ENCODE measurements around the gene TRMU.
"Not testable (repeated sequence)": the region's sequence is repeated elsewhere in the genome, so short reads cannot be mapped to it uniquely, and the experiment has no call there.

The TRMU gene

DNA sequence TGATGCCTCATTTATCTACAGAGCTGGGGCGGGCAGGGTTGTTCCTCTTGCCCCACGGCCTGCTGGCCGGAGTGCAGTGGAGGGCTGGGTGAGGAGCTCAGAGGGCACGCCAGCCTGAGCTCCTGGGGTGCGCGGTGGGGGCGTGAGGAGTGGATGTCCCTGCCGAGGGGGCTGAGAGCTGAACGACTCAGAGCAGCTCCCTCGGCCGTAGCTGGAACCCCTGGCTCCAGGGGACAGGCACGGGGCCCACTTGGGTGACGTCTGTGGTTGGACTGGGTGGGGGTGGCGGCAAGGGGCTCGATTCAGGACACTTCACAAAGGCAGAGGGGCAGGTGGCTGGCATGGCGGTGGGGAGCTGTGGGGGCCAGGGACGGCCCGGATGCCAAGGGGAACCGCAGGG, 62.4 kb downstream of the TRMU start:
- Histone ChIP-seq H3K27ac (ENCODE audit: low read length) (no peak overlapping the region), H3K36me3 (ENCODE audit: control insufficient read depth in 1 of 2, insufficient read depth in 2 of 2, low read length in 2 of 2) (no peaks in the 10 kb centered on the region), H3K4me3 (ENCODE audit: low read depth in 1 of 2, low read length in 2 of 2) (no peak overlapping the region), H3K4me1 (ENCODE audit: control insufficient read depth in 1 of 2, insufficient read depth in 2 of 2, low read length in 2 of 2) (no peaks in the 10 kb centered on the region), H3K9me3 (ENCODE audit: control insufficient read depth in 1 of 2, low read length in 2 of 2) (no peaks in the 10 kb centered on the region), H3K27me3 (ENCODE audit: low read depth, low read length) (no peaks in the 10 kb centered on the region)

GRCh38 chr22:46399251-46400024, 63.9 kb downstream of the TRMU start:
- no peak overlapping the region for H3K27ac ChIP-seq (ENCODE audit: low read length)
- H3K9me3 ChIP-seq (ENCODE audit: control insufficient read depth in 1 of 2, low read length in 2 of 2), result no peaks in the 10 kb centered on the region
- no peaks in the 10 kb centered on the region for H3K4me1 ChIP-seq (ENCODE audit: control insufficient read depth in 1 of 2, insufficient read depth in 2 of 2, low read length in 2 of 2)
- no peak overlapping the region for H3K4me3 ChIP-seq (ENCODE audit: low read depth in 1 of 2, low read length in 2 of 2)
- no peaks in the 10 kb centered on the region for H3K36me3 ChIP-seq (ENCODE audit: control insufficient read depth in 1 of 2, insufficient read depth in 2 of 2, low read length in 2 of 2)
- H3K27me3 ChIP-seq (ENCODE audit: low read depth, low read length), result no peaks in the 10 kb centered on the region

- Histone ChIP-seq H3K4me3 (ENCODE audit: low read depth in 1 of 2, low read length in 2 of 2) (no peak overlapping the region), H3K27me3 (ENCODE audit: low read depth, low read length) (no peaks in the 10 kb centered on the region), H3K36me3 (ENCODE audit: control insufficient read depth in 1 of 2, insufficient read depth in 2 of 2, low read length in 2 of 2) (no peaks in the 10 kb centered on the region), H3K27ac (ENCODE audit: low read length) (no peak overlapping the region), H3K4me1 (ENCODE audit: control insufficient read depth in 1 of 2, insufficient read depth in 2 of 2, low read length in 2 of 2) (no peaks in the 10 kb centered on the region), H3K9me3 (ENCODE audit: control insufficient read depth in 1 of 2, low read length in 2 of 2) (no peaks in the 10 kb centered on the region)
Measured at GRCh38 chr22:46401370-46401769, 65.9 kb downstream of the TRMU start.

- Histone ChIP-seq H3K9me3 (ENCODE audit: control insufficient read depth in 1 of 2, low read length in 2 of 2) (no peaks in the 10 kb centered on the region), H3K36me3 (ENCODE audit: control insufficient read depth in 1 of 2, insufficient read depth in 2 of 2, low read length in 2 of 2) (no peaks in the 10 kb centered on the region), H3K27ac (ENCODE audit: low read length) (no peak overlapping the region), H3K27me3 (ENCODE audit: low read depth, low read length) (no peaks in the 10 kb centered on the region), H3K4me3 (ENCODE audit: low read depth in 1 of 2, low read length in 2 of 2) (no peak overlapping the region), H3K4me1 (ENCODE audit: control insufficient read depth in 1 of 2, insufficient read depth in 2 of 2, low read length in 2 of 2) (no peaks in the 10 kb centered on the region)
Measured at GRCh38 chr22:46402505-46402904, 67.0 kb downstream of the TRMU start.

- not testable (repeated sequence) for H3K4me1 ChIP-seq (ENCODE audit: control insufficient read depth in 1 of 2, insufficient read depth in 2 of 2, low read length in 2 of 2); H3K4me3 ChIP-seq (ENCODE audit: low read depth in 1 of 2, low read length in 2 of 2); H3K9me3 ChIP-seq (ENCODE audit: control insufficient read depth in 1 of 2, low read length in 2 of 2)
Measured at GRCh38 chr22:46403880-46404279, 68.4 kb downstream of the TRMU start.

GRCh38 chr22:46405901-46406300, 70.4 kb downstream of the TRMU start:
- Histone ChIP-seq H3K36me3 (ENCODE audit: control insufficient read depth in 1 of 2, insufficient read depth in 2 of 2, low read length in 2 of 2) (no peaks in the 10 kb centered on the region), H3K27me3 (ENCODE audit: low read depth, low read length) (no peaks in the 10 kb centered on the region), H3K27ac (ENCODE audit: low read length) (no peak overlapping the region), H3K4me1 (ENCODE audit: control insufficient read depth in 1 of 2, insufficient read depth in 2 of 2, low read length in 2 of 2) (no peaks in the 10 kb centered on the region), H3K4me3 (ENCODE audit: low read depth in 1 of 2, low read length in 2 of 2) (no peak overlapping the region), H3K9me3 (ENCODE audit: control insufficient read depth in 1 of 2, low read length in 2 of 2) (no peaks in the 10 kb centered on the region)

More at GRCh38 chr22:46403880-46404279, 68.4 kb downstream of the TRMU start:
- not testable (repeated sequence) for H3K27ac ChIP-seq (ENCODE audit: low read length); H3K36me3 ChIP-seq (ENCODE audit: control insufficient read depth in 1 of 2, insufficient read depth in 2 of 2, low read length in 2 of 2); H3K27me3 ChIP-seq (ENCODE audit: low read depth, low read length)

DNA sequence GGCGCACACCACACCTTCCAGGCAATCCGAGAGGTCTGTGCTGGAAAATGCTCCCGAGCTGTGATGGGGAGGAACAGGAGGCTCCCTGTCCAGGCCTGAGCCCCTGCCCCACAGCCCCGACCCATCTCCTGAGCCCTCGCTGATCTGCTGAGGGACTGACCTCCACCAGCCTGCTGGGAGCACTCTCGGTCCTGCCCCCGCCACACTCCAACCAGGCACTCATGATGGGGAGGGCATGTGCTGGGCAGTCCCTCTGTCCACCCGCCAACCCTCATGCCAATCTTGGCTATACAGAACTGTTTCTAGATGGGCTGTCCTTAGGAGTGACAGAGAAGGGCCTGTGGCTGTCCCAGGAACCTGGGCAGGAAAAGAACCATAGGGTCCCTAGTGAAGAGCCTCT, 70.8 kb downstream of the TRMU start:
- Histone ChIP-seq H3K4me3 (ENCODE audit: low read depth in 1 of 2, low read length in 2 of 2) (no peak overlapping the region), H3K27ac (ENCODE audit: low read length) (no peak overlapping the region), H3K9me3 (ENCODE audit: control insufficient read depth in 1 of 2, low read length in 2 of 2) (no peaks in the 10 kb centered on the region), H3K36me3 (ENCODE audit: control insufficient read depth in 1 of 2, insufficient read depth in 2 of 2, low read length in 2 of 2) (no peaks in the 10 kb centered on the region), H3K27me3 (ENCODE audit: low read depth, low read length) (no peaks in the 10 kb centered on the region), H3K4me1 (ENCODE audit: control insufficient read depth in 1 of 2, insufficient read depth in 2 of 2, low read length in 2 of 2) (no peaks in the 10 kb centered on the region)

DNA sequence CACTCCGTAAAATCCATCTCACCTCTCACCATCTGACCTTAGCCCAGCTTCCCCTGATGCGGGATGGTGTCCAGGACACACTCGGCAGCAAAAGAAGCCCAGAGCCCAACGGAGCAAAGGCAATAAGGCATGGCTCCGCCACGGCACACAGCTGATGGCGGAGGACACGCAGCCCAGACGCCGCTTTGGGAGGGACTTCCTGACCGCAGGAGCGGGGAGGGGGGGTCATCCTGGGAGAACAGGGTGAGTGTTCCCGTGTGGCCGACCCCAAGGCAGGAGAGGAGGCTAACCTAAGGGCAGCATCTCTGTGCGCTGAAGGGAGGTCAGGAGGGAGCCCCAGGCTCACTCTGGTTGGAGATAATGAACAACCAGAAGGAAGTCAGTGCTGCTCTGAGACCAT, 71.3 kb downstream of the TRMU start:
- Histone ChIP-seq H3K27ac (ENCODE audit: low read length) (no peak overlapping the region), H3K4me1 (ENCODE audit: control insufficient read depth in 1 of 2, insufficient read depth in 2 of 2, low read length in 2 of 2) (no peaks in the 10 kb centered on the region), H3K36me3 (ENCODE audit: control insufficient read depth in 1 of 2, insufficient read depth in 2 of 2, low read length in 2 of 2) (no peaks in the 10 kb centered on the region), H3K9me3 (ENCODE audit: control insufficient read depth in 1 of 2, low read length in 2 of 2) (no peaks in the 10 kb centered on the region), H3K4me3 (ENCODE audit: low read depth in 1 of 2, low read length in 2 of 2) (no peak overlapping the region), H3K27me3 (ENCODE audit: low read depth, low read length) (no peaks in the 10 kb centered on the region)

All from muscle layer of duodenum (tissue), 2 donors.